ENCODE results near the gene SLC25A25. TPM values are rescaled to one million over a fixed set of nuclear protein-coding genes. Genes with fewer than 3 reads are reported as not detected.

SLC25A25 gene
- total and polyA plus RNA-seq, 10 of the 15 experiments (the other 5 are each of a cell fraction or from before 2014, with no cell fraction given) = 0.04 to 17.1 (median 12.4) TPM; not detected in 1

DNA sequence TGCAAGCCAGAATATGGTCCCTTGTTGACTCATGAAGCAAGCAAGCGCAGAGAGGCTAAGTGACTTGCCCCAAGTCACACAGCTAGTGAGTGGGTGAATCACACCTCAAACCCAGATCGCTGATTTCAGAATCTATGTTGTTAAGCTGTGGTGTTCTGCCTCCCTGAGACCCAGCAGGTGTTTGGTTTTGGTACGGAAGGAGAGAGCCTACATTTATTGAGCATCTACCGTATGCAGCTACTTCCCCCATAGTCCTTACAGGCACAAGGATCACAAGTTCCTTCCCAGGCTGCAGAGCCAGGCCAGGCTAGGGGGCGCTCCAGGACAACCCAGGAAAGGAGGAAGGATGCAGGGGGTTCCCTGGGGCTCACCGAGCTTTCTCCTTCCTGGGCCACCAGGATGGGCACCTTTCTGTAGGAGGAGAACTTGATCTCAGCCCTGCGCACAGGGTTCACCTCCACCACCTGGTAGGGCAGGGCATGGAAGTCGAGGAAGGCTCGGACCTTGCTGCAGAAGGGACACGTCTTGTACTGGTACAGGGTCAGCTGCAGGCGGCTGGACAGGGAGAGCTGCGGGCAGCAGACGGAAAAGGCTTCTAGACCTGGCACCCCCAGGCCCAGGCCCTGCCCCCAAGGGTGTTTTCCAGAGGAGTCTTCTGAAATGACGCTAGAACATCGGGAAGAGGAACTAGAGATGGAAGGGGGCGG lies 57.0 kb downstream of the SLC25A25 start (continued):
- TF ChIP-seq, protein P1, sequence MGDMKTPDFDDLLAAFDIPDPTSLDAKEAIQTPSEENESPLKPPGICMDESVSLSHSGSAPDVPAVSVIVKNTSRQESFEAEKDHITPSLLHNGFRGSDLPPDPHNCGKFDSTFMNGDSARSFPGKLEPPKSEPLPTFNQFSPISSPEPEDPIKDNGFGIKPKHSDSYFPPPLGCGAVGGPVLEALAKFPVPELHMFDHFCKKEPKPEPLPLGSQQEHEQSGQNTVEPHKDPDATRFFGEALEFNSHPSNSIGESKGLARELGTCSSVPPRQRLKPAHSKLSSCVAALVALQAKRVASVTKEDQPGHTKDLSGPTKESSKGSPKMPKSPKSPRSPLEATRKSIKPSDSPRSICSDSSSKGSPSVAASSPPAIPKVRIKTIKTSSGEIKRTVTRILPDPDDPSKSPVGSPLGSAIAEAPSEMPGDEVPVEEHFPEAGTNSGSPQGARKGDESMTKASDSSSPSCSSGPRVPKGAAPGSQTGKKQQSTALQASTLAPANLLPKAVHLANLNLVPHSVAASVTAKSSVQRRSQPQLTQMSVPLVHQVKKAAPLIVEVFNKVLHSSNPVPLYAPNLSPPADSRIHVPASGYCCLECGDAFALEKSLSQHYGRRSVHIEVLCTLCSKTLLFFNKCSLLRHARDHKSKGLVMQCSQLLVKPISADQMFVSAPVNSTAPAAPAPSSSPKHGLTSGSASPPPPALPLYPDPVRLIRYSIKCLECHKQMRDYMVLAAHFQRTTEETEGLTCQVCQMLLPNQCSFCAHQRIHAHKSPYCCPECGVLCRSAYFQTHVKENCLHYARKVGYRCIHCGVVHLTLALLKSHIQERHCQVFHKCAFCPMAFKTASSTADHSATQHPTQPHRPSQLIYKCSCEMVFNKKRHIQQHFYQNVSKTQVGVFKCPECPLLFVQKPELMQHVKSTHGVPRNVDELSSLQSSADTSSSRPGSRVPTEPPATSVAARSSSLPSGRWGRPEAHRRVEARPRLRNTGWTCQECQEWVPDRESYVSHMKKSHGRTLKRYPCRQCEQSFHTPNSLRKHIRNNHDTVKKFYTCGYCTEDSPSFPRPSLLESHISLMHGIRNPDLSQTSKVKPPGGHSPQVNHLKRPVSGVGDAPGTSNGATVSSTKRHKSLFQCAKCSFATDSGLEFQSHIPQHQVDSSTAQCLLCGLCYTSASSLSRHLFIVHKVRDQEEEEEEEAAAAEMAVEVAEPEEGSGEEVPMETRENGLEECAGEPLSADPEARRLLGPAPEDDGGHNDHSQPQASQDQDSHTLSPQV (IDR thresholded peaks at IDR 0.05) = 0 out of 2 replicates have a peak, but pooled peaks have one; percentile 67
- TF ChIP-seq ATF7 (IDR thresholded peaks at IDR 0.05; ENCODE audit: low read depth) = no peak
- TF ChIP-seq, protein P2, sequence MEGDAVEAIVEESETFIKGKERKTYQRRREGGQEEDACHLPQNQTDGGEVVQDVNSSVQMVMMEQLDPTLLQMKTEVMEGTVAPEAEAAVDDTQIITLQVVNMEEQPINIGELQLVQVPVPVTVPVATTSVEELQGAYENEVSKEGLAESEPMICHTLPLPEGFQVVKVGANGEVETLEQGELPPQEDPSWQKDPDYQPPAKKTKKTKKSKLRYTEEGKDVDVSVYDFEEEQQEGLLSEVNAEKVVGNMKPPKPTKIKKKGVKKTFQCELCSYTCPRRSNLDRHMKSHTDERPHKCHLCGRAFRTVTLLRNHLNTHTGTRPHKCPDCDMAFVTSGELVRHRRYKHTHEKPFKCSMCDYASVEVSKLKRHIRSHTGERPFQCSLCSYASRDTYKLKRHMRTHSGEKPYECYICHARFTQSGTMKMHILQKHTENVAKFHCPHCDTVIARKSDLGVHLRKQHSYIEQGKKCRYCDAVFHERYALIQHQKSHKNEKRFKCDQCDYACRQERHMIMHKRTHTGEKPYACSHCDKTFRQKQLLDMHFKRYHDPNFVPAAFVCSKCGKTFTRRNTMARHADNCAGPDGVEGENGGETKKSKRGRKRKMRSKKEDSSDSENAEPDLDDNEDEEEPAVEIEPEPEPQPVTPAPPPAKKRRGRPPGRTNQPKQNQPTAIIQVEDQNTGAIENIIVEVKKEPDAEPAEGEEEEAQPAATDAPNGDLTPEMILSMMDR (IDR thresholded peaks at IDR 0.05 in 2 of 3, conservative IDR thresholded peaks at IDR 0.05 in 1 of 3; ENCODE audit: control insufficient read depth in 2 of 3, extremely low read depth in 1 of 3, insufficient read depth in 1 of 3, low read depth in 3 of 3, low read length in 3 of 3) = peak; percentile 81 to 92 (median 85)
- TF ChIP-seq, protein P3, sequence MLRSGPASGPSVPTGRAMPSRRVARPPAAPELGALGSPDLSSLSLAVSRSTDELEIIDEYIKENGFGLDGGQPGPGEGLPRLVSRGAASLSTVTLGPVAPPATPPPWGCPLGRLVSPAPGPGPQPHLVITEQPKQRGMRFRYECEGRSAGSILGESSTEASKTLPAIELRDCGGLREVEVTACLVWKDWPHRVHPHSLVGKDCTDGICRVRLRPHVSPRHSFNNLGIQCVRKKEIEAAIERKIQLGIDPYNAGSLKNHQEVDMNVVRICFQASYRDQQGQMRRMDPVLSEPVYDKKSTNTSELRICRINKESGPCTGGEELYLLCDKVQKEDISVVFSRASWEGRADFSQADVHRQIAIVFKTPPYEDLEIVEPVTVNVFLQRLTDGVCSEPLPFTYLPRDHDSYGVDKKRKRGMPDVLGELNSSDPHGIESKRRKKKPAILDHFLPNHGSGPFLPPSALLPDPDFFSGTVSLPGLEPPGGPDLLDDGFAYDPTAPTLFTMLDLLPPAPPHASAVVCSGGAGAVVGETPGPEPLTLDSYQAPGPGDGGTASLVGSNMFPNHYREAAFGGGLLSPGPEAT (IDR thresholded peaks at IDR 0.05; ENCODE audit: low read depth) = peak; percentile 73
- TF ChIP-seq, protein P4, sequence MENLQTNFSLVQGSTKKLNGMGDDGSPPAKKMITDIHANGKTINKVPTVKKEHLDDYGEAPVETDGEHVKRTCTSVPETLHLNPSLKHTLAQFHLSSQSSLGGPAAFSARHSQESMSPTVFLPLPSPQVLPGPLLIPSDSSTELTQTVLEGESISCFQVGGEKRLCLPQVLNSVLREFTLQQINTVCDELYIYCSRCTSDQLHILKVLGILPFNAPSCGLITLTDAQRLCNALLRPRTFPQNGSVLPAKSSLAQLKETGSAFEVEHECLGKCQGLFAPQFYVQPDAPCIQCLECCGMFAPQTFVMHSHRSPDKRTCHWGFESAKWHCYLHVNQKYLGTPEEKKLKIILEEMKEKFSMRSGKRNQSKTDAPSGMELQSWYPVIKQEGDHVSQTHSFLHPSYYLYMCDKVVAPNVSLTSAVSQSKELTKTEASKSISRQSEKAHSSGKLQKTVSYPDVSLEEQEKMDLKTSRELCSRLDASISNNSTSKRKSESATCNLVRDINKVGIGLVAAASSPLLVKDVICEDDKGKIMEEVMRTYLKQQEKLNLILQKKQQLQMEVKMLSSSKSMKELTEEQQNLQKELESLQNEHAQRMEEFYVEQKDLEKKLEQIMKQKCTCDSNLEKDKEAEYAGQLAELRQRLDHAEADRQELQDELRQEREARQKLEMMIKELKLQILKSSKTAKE (IDR thresholded peaks at IDR 0.05; ENCODE audit: low read depth, poor library complexity, severe bottlenecking) = no peak
- TF ChIP-seq, protein P5, sequence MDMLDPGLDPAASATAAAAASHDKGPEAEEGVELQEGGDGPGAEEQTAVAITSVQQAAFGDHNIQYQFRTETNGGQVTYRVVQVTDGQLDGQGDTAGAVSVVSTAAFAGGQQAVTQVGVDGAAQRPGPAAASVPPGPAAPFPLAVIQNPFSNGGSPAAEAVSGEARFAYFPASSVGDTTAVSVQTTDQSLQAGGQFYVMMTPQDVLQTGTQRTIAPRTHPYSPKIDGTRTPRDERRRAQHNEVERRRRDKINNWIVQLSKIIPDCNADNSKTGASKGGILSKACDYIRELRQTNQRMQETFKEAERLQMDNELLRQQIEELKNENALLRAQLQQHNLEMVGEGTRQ (IDR thresholded peaks at IDR 0.05; ENCODE audit: borderline replicate concordance, low read depth, low read length) = no peak

Data from GM12878 (cell line).